Fibroblast of the aortic adventitia (primary cell): ENCODE data around the gene RNF220. TPM values are rescaled to one million over a fixed set of nuclear protein-coding genes. Genes with fewer than 3 reads are reported as not detected.

Experiments used
- DNase-seq: peaks from one replicate; pipeline ENCODE4 v3.0.0-alpha.2; 2010; ENCODE audit warnings: low read depth
- H3K4me3 ChIP-seq: 2 replicates; pipeline ENCODE4 v1.5.1; 2011; ENCODE audit warnings: low read depth, mild to moderate bottlenecking, control low read depth, low read length, moderate library complexity
- total RNA-seq: library from RNA; depleted of rRNA; stranded (reverse); fragments of >200 nt; gene quantifications from 2 replicates; pipeline ENCODE4 v1.2.3, GENCODE V29; 2012; ENCODE audit warnings: low replicate concordance
- TF ChIP-seq, protein P1 (sequence below): IDR thresholded peaks from 2 replicates; pipeline ENCODE4 v1.5.1; 2011; ENCODE audit warnings: mild to moderate bottlenecking, low read length, control low read depth, inconsistent platforms; ENCODE audit not compliant: insufficient read depth

RNF220 gene
- total RNA-seq, 1 donor: 51.2 TPM

DNA sequence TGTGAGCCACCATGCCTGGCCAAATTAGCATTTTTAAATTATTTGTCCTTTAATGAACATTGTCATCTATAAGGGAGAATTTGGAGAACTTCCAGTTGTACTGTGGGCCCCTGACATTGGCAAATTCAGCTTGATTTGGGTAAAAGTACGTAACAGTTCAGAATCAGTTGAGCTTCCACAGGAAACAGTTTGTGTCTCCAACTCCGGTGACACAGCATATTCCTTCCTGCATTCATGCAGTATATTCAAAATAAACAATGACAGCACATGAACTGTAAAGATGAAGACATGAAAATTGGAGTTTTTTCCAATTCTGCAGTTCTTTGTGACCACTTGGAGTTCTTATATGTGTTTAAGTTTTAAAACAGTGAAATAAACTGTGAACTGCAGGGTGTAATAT is 28.2 kb downstream of the RNF220 start:
- no peak overlapping the region for H3K4me3 ChIP-seq
- DNase-seq: peak; percentile 23
- TF ChIP-seq, protein P1, sequence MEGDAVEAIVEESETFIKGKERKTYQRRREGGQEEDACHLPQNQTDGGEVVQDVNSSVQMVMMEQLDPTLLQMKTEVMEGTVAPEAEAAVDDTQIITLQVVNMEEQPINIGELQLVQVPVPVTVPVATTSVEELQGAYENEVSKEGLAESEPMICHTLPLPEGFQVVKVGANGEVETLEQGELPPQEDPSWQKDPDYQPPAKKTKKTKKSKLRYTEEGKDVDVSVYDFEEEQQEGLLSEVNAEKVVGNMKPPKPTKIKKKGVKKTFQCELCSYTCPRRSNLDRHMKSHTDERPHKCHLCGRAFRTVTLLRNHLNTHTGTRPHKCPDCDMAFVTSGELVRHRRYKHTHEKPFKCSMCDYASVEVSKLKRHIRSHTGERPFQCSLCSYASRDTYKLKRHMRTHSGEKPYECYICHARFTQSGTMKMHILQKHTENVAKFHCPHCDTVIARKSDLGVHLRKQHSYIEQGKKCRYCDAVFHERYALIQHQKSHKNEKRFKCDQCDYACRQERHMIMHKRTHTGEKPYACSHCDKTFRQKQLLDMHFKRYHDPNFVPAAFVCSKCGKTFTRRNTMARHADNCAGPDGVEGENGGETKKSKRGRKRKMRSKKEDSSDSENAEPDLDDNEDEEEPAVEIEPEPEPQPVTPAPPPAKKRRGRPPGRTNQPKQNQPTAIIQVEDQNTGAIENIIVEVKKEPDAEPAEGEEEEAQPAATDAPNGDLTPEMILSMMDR: no peak

DNA sequence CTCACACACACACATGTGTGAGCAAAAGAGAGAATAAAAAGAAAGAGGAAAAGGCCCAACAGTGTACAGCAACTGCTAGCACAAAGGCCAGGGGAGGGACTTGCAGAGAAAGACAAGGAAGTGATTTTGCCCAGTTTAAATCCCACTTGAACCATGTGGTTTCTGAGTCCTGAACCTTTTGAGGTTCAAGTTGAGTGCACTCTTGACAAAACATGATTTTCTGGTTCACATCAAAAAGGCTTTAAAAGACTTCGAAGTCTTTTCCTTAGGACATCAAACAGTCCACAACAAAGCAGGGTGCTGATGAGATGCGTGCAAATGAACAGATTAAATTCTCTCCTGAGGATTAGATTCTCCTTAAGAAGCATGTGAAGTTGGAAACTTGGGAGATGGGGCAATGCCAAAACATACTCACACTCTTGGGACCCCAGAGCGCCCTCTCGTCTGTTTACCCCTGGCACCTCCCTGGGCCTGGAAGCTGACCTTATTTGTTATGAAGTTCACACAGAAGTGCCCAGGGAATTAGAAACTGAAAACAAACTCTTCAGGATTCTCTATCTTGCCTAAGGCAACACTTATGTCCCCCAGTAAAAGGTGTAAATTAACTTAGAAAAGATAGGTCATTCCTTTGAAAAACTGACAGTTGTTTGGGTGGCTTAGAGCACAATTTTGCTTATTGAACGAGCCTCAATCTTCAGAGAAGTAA is 31.5 kb downstream of the RNF220 start:
- TF ChIP-seq, protein P1: no peak
- no peak overlapping the region for H3K4me3 ChIP-seq
- no peak for DNase-seq

DNA sequence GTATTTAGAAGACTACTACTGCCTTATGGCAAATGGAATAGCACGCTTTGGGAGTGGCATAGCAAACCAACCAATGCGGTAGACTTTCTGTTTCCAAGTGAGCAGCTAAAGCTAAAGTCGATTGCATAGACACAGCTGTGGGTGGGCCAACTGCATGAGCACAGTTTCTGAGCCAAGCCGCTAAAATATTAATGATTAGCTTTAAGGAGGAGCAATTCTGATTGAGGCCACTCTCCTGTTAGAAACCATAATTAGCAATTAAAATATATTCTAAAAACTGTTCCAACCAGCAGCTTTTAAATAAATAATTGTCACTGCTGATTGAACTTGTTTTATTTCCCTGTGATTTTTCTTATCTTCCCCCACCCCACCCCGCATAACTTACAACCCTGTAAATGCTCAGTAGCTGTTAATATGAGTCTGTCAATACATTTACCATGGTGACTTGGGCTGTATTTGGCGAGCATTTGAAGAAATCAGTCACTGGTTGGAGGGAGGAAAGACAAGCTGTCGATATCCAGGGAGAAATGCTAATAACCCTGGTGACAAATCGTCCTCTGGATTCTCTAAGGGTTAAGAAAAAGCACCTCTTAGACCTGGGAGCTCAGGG is 32.2 kb downstream of the RNF220 start:
- TF ChIP-seq, protein P1: no peak
- no peak overlapping the region for H3K4me3 ChIP-seq
- DNase-seq: no peak

DNA sequence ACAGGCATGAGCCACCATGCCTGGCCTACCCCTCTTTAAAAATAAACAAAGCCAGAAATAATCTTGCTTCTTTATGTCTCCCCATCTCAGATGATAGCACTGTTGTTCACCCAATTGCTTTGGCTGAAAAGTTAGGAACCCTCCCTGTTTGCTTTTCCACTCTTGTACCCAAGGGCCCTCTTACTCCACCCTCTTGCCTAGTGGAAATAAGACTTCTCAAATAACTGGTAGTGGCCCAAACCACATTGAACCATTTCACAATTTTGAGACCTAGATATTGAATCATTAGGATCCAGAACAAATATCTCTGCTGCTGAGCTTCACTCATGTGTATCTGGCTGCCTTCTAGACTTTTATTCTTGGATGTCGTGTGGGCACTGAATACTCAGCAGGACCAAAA is 37.7 kb downstream of the RNF220 start:
- H3K4me3 ChIP-seq: no peak overlapping the region
- peak; percentile 41 for DNase-seq
- TF ChIP-seq, protein P1: no peak

DNA sequence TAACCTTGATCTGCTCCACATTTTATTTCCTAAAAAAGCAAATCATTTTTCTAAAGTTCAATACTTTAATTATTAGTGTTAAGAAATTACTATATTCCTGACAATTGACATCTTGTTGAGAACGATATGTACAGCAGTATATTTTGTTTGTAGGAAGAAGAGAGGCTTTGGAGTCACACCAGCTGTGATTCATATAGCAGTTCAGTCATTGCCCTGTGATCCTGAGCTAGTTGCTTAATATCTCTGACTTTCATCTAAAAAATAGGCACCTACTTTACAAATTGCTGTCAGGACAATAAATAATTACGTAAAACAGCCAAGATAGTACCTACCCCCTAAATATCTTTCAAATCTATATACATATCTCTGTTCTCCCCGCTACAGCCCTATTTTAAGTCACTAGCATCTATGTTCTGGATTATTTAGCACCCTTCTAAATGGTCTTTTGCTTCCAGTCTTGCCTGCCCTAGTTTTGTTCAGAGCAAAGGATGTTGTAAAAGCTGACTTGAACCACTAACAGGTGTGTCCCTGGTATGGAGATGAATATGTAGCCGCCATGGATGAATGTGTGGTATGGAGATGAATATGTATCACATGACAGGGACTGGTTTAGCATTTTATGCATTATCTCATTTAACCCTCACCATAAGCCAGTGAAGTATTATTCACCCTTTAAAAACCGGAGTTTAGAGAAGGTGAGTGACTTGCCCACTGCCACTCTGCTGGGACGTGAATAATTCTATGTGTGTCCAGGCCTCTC is 42.2 kb downstream of the RNF220 start:
- H3K4me3 ChIP-seq: no peak overlapping the region
- TF ChIP-seq, protein P1: no peak
- no peak for DNase-seq

DNA sequence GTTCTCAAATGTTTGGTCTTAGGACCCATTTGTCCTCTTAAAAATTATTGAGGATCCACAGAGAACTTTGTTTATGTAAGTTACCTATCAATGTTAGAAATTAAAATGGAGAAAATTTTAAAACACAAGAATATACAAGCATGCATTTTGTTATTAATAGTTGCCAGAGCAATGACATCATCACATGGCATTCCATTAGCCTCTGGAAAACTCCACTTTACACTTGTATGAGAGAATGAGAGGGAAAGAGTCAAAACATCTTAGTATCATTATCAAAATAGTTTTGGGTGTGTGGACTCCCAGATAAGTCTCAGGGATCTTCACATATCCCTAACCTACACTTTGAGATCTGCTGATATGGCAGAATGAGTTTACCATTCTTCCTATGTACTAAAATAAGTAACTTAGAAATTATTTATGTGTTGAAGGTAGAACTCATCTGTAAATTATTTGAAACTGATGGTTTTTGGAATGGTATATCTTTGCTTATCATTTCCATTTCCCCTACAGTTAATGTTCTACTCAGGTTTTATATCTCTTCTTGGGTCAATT is 48.8 kb downstream of the RNF220 start:
- H3K4me3 ChIP-seq: no peak overlapping the region
- TF ChIP-seq, protein P1: no peak
- DNase-seq: no peak
